Smooth muscle cell (in vitro differentiated cells): Measurements from ENCODE around the gene WNK2. TPM values are rescaled to one million over a fixed set of nuclear protein-coding genes. Genes with fewer than 3 reads are reported as not detected.

Experiments
- DNase-seq: peaks from one replicate; lab custom pipeline; 2025; ENCODE audit not compliant: unreplicated experiment; lab: John Stamatoyannopoulos, UW
- H2AFZ ChIP-seq: fragments of 200-600 bp; sonication (generic); 2 replicates; pipeline ENCODE4 v1.6.0; 2016; ENCODE audit warnings: antibody characterized with exemption, low read depth, mild to moderate bottlenecking
- H3F3A ChIP-seq: fragments of 200-600 bp; sonication (generic); 2 replicates; pipeline ENCODE4 v1.6.0; 2017; ENCODE audit warnings: antibody characterized with exemption, low read depth
- H3K27ac ChIP-seq: fragments of 200-600 bp; sonication (generic); 2 replicates; pipeline ENCODE4 v1.5.1; 2016; ENCODE audit warnings: low read depth, mild to moderate bottlenecking
- H3K27me3 ChIP-seq: fragments of 200-600 bp; sonication (generic); 2 replicates; pipeline ENCODE4 v1.6.1; 2016; ENCODE audit warnings: low read depth, mild to moderate bottlenecking
- H3K36me3 ChIP-seq: fragments of 200-600 bp; sonication (generic); 2 replicates; pipeline ENCODE4 v1.5.1; 2016; ENCODE audit warnings: low read depth
- H3K4me1 ChIP-seq: fragments of 200-600 bp; sonication (generic); 2 replicates; pipeline ENCODE4 v1.5.1; 2016; ENCODE audit warnings: low read depth
- H3K4me2 ChIP-seq: fragments of 200-600 bp; sonication (generic); 2 replicates; pipeline ENCODE4 v1.6.0; 2016; ENCODE audit warnings: mild to moderate bottlenecking
- H3K4me3 ChIP-seq: fragments of 200-600 bp; sonication (generic); 2 replicates; pipeline ENCODE4 v1.5.1; 2016; ENCODE audit warnings: mild to moderate bottlenecking
- H3K79me2 ChIP-seq: fragments of 200-600 bp; sonication (generic); 2 replicates; pipeline ENCODE4 v1.6.0; 2016; ENCODE audit warnings: low read depth, mild to moderate bottlenecking
- H3K9ac ChIP-seq: fragments of 200-600 bp; sonication (generic); 2 replicates; pipeline ENCODE4 v1.6.0; 2016; ENCODE audit warnings: low read depth
- H3K9me3 ChIP-seq: fragments of 200-600 bp; sonication (generic); replicated peaks from 2 replicates; pipeline ENCODE4 v1.5.1; 2016; ENCODE audit warnings: low read depth
- H4K20me1 ChIP-seq: fragments of 200-600 bp; sonication (generic); 2 replicates; pipeline ENCODE4 v1.6.0; 2016; ENCODE audit warnings: low read depth
- CTCF ChIP-seq: fragments of 200-600 bp; sonication (generic); IDR thresholded peaks from 2 replicates; pipeline ENCODE4 v1.5.1; 2017; ENCODE audit warnings: borderline replicate concordance, mild to moderate bottlenecking, antibody characterized with exemption; ENCODE audit not compliant: insufficient read depth, poor library complexity, severe bottlenecking
- WGBS: methylation state at CpG from one replicate; pipeline ENCODE4 v1.1.7; 2016; ENCODE audit warnings: low lambda C conversion rate; 5-methylcytosine and 5-hydroxymethylcytosine counted together
- polyA plus RNA-seq: library from polyadenylated mRNA; unstranded; fragments of >200 nt; fragmentation: Nextera tagmentation; extraction: Ambion mirVana; gene quantifications from 2 replicates; pipeline ENCODE4 v1.2.1, GENCODE V29; 2016
- total RNA-seq: library from RNA; depleted of rRNA; stranded (reverse); fragments of >200 nt; gene quantifications from 2 replicates; pipeline ENCODE4 v1.2.3, GENCODE V29; 2014

The WNK2 gene
- total and polyA plus RNA-seq, 2 experiments from 2014 or later, result 0.27 to 0.31 TPM

- Histone ChIP-seq H4K20me1 (no peaks in the 10 kb centered on the region), H3K27me3 (no peaks in the 10 kb centered on the region), H3K36me3 (no peaks in the 10 kb centered on the region), H3K9me3 (no peaks in the 10 kb centered on the region), H3K4me3 (no peak overlapping the region), H2AFZ (no peak overlapping the region), H3K27ac (no peak overlapping the region), H3F3A (no peaks in the 10 kb centered on the region), H3K9ac (no peak overlapping the region), H3K79me2 (no peaks in the 10 kb centered on the region), H3K4me2 (no peak overlapping the region), H3K4me1 (no peaks in the 10 kb centered on the region)
- no peak for TF ChIP-seq CTCF
- DNase-seq, result no peak
- 95% methylated on average over 11 of the region's 11 CpGs for WGBS
These were observed 119.4 kb downstream of the WNK2 start for GRCh38 chr9:93303258-93303771.

- no peak for DNase-seq
- Histone ChIP-seq H4K20me1 (no peaks in the 10 kb centered on the region), H3K79me2 (no peaks in the 10 kb centered on the region), H3K4me3 (no peak overlapping the region), H3K4me2 (no peak overlapping the region), H3K4me1 (no peaks in the 10 kb centered on the region), H3K9me3 (no peaks in the 10 kb centered on the region), H3F3A (no peaks in the 10 kb centered on the region), H3K27ac (no peak overlapping the region), H3K27me3 (no peaks in the 10 kb centered on the region), H2AFZ (no peak overlapping the region), H3K9ac (no peak overlapping the region), H3K36me3 (no peaks in the 10 kb centered on the region)
- WGBS, result 93% methylated on average over 19 of the region's 19 CpGs
- no peak for TF ChIP-seq CTCF
These were observed 120.1 kb downstream of the WNK2 start for GRCh38 chr9:93303806-93304573.

GRCh38 chr9:93304574-93305496 lies 120.9 kb downstream of the WNK2 start:
- no peak overlapping the region for H3K27ac ChIP-seq
- WGBS, result 64% methylated on average over 16 of the region's 17 CpGs

More at GRCh38 chr9:93304574-93305496, 120.9 kb downstream of the WNK2 start:
- Histone ChIP-seq H3K4me1 (no peaks in the 10 kb centered on the region), H2AFZ (no peak overlapping the region), H3K79me2 (no peaks in the 10 kb centered on the region), H3K36me3 (no peaks in the 10 kb centered on the region), H3K4me3 (no peak overlapping the region), H3K9ac (no peak overlapping the region), H3F3A (no peaks in the 10 kb centered on the region), H3K27me3 (no peaks in the 10 kb centered on the region), H4K20me1 (no peaks in the 10 kb centered on the region), H3K4me2 (no peak overlapping the region), H3K9me3 (no peaks in the 10 kb centered on the region)
- peak; percentile 59 for TF ChIP-seq CTCF
- DNase-seq, result peak; percentile 11
